ENCODE data around the gene BORCS8.

- no peak for TF ChIP-seq CTCF (IDR thresholded peaks at IDR 0.05)
- no peak for TF ChIP-seq POLR2A (IDR thresholded peaks at IDR 0.05)
Measured at GRCh38 chr19:19167612-19168011, 24.3 kb downstream of the BORCS8 start.

Measured in thyroid gland (tissue), 4 donors.